Endothelial cell of umbilical vein (primary cell): Measurements from ENCODE around the gene GSG1L. TPM values are rescaled to one million over a fixed set of nuclear protein-coding genes. Genes with fewer than 3 reads are reported as not detected.

Experiments
- BruUV-seq: library from RNA; stranded (reverse); fragments of 400-500 nt; replicated peaks from 2 replicates; lab custom pipeline; 2021; lab: Mats Ljungman, UMichigan
- CTCF ChIA-PET: fragments of 300-600, 350-600 bp; sonication (Branson Sonifier 250); formaldehyde crosslinking; loops from one replicate; lab custom pipeline; 2021; ENCODE audit warnings: antibody characterized with exemption, inconsistent platforms; lab: Charles Lee
- POLR2A ChIA-PET: fragments of 300-600, 350-600 bp; sonication (Branson Sonifier 250); formaldehyde crosslinking; loops from one replicate; lab custom pipeline; 2021; ENCODE audit warnings: antibody characterized with exemption, inconsistent platforms; lab: Charles Lee
- DNase-seq: peaks from one replicate; pipeline ENCODE4 v3.0.0-alpha.2; 2011; ENCODE audit warnings: low read depth, low spot score
- FAIRE-seq: peaks from 2 replicates; lab custom pipeline; 2011; peaks lifted over from hg19 to GRCh38; lab: Jason Lieb, UNC
- H2AFZ ChIP-seq: 2 replicates; pipeline ENCODE4 v1.6.0; 2012; ENCODE audit warnings: low read depth, low read length, control low read depth, inconsistent platforms
- H3K27ac ChIP-seq: 2 replicates; pipeline ENCODE4 v1.5.1; 2011; ENCODE audit warnings: low read depth, mild to moderate bottlenecking, control low read depth, low read length, moderate library complexity; ENCODE audit not compliant: insufficient read depth
- H3K27me3 ChIP-seq, 2 experiments: 2 replicates each; pipeline versions ENCODE4 v1.6.0 to v1.6.1; 2011; ENCODE audit warnings: low read length in 2 of 2, mixed read lengths in 1 of 2; ENCODE audit not compliant: control insufficient read depth in 2 of 2, insufficient read depth in 2 of 2
- H3K36me3 ChIP-seq, 2 experiments: 2 replicates in 1 of 2; 3 replicates in 1 of 2; pipeline ENCODE4 v1.5.1; 2011; ENCODE audit warnings: low read length in 2 of 2, mild to moderate bottlenecking in 1 of 2, moderate library complexity in 1 of 2; ENCODE audit not compliant: control insufficient read depth in 2 of 2, insufficient read depth in 2 of 2; ENCODE audit errors: extremely low read depth in 1 of 2
- H3K4me1 ChIP-seq: 3 replicates; pipeline ENCODE4 v1.5.1; 2011; ENCODE audit warnings: mild to moderate bottlenecking, low read length; ENCODE audit not compliant: control insufficient read depth, insufficient read depth; ENCODE audit errors: extremely low read depth
- H3K4me2 ChIP-seq: 2 replicates; pipeline ENCODE4 v1.6.1; 2011; ENCODE audit warnings: low read length, control low read depth, mixed read lengths; ENCODE audit not compliant: insufficient read depth
- H3K4me3 ChIP-seq, 3 experiments: fragments of 200-600 bp in 1 of 3; sonication (generic), shearing (Covaris generic) in 1 of 3; replicated peaks in 1 of 3; 2 replicates each; pipeline ENCODE4 v1.5.1; 2011 to 2016; ENCODE audit warnings: control low read depth in 3 of 3, low read length in 3 of 3, mild to moderate bottlenecking in 2 of 3, inconsistent platforms in 1 of 3, low read depth in 1 of 3, moderate library complexity in 1 of 3; ENCODE audit not compliant: insufficient read depth in 1 of 3
- H3K79me2 ChIP-seq: 2 replicates; pipeline ENCODE4 v1.6.0; 2012; ENCODE audit warnings: low read length, inconsistent platforms; ENCODE audit not compliant: control insufficient read depth, insufficient read depth
- H3K9ac ChIP-seq: replicated peaks from 2 replicates; pipeline ENCODE3; 2011; ENCODE audit warnings: low read length, control low read depth; ENCODE audit not compliant: insufficient read depth; ENCODE audit errors: extremely low read depth
- H3K9me1 ChIP-seq: replicated peaks from 3 replicates; pipeline ENCODE4 v1.6.0; 2011; ENCODE audit warnings: mild to moderate bottlenecking, low read length; ENCODE audit not compliant: control insufficient read depth, insufficient read depth; ENCODE audit errors: extremely low read depth
- H3K9me3 ChIP-seq: replicated peaks from 2 replicates; pipeline ENCODE4 v1.5.1; 2012; ENCODE audit warnings: low read length, inconsistent platforms; ENCODE audit not compliant: control insufficient read depth, insufficient read depth
- H4K20me1 ChIP-seq: replicated peaks from 2 replicates; pipeline ENCODE3; 2011; ENCODE audit warnings: mild to moderate bottlenecking, low read length; ENCODE audit not compliant: control insufficient read depth, insufficient read depth; ENCODE audit errors: extremely low read depth
- CTCF ChIP-seq, 2 donors: IDR thresholded peaks; 1 replicate in 1 of 2; 2 replicates in 1 of 2; pipeline ENCODE4 v1.5.1; 2011; ENCODE audit warnings: low read length in 2 of 2, mild to moderate bottlenecking in 2 of 2, moderate library complexity in 2 of 2, control low read depth in 1 of 2, inconsistent platforms in 1 of 2, low read depth in 1 of 2; ENCODE audit not compliant: insufficient read depth in 1 of 2; ENCODE audit errors: extremely low read depth in 1 of 2
- EZH2 ChIP-seq: IDR thresholded peaks from 2 replicates; pipeline ENCODE4 v1.6.1; 2012; ENCODE audit warnings: borderline replicate concordance, low read depth, mild to moderate bottlenecking, moderate library complexity, low read length, inconsistent platforms; ENCODE audit not compliant: severe bottlenecking
- FOS ChIP-seq: IDR thresholded peaks from 2 replicates; pipeline ENCODE4 v1.6.1; 2011; ENCODE audit warnings: mild to moderate bottlenecking, low read length, moderate library complexity, borderline replicate concordance; ENCODE audit not compliant: insufficient read depth
- GATA2 ChIP-seq: IDR thresholded peaks from 2 replicates; pipeline ENCODE4 v1.7.0; 2011; ENCODE audit warnings: low read depth, mild to moderate bottlenecking, moderate library complexity, mixed read lengths, low read length; ENCODE audit not compliant: insufficient read length, insufficient read depth
- JUN ChIP-seq: IDR thresholded peaks from 2 replicates; pipeline ENCODE4 v1.6.1; 2011; ENCODE audit warnings: borderline replicate concordance, low read depth; ENCODE audit not compliant: insufficient read length, insufficient read depth
- MYC ChIP-seq: IDR thresholded peaks from one replicate; pipeline ENCODE4 v1.6.1; 2011; ENCODE audit warnings: mild to moderate bottlenecking, low read depth, low read length
- POLR2A ChIP-seq: IDR thresholded peaks from 2 replicates; pipeline ENCODE4 v1.6.1; 2012; ENCODE audit warnings: low read depth, mild to moderate bottlenecking, control low read depth, low read length
- POLR2AphosphoS5 ChIP-seq: IDR thresholded peaks from 2 replicates; pipeline ENCODE4 v1.6.1; 2012; ENCODE audit warnings: low read depth, mild to moderate bottlenecking, control low read depth, low read length, moderate library complexity; ENCODE audit not compliant: insufficient read depth
- dilution Hi-C: fragments of 300-500 bp; cut with MboI; formaldehyde crosslinking; loops from one replicate; pipeline ENCODE4 v1.15.0; 2019; ENCODE audit warnings: low sequenced_read_pairs; ENCODE audit not compliant: extremely low pct_ligation_motif_present
- intact Hi-C: fragments of 100-400 bp; cut with micrococcal nuclease; formaldehyde crosslinking; loops from one replicate; pipeline ENCODE4 v1.10.0; 2022
- polyA plus RNA-seq, 4 experiments: library from polyadenylated mRNA; depleted of rRNA in 3 of 4; stranded (reverse) in 3 of 4; unstranded in 1 of 4; fragments of >200 nt; gene quantifications; 2 replicates each; pipeline versions ENCODE4 v1.2.1 to v1.2.3, GENCODE V29; 2011 to 2012; ENCODE audit warnings: missing spikeins in 1 of 4
- total RNA-seq: library from RNA; stranded (reverse); gene quantifications from 2 replicates; pipeline ENCODE4 v1.2.3, GENCODE V29; 2021
- TF ChIP-seq, protein P1 (sequence below): IDR thresholded peaks from 2 replicates; pipeline ENCODE4 v1.6.1; 2011; ENCODE audit not compliant: insufficient read depth, insufficient read length

Gene GSG1L
- total and polyA plus RNA-seq, 2 donors (not counting 3 experiments of a cell fraction or from before 2014, with no cell fraction given) = 0.06 TPM; not detected in 1

GRCh38 chr16:27759301-27759871, 304.1 kb downstream of the GSG1L start:
- H3K4me2 ChIP-seq = peak overlapping the region; percentile 5
- DNase-seq (peak; percentile 58), FAIRE-seq (peak; percentile 86)
- H3K4me3 ChIP-seq = no peak overlapping the region
- H3K9ac ChIP-seq = no peak overlapping the region
- BruUV-seq = no TSS peak
- H3K9me3 ChIP-seq = no peaks in the 10 kb centered on the region
- peak overlapping the region; percentile 62 for H3K27ac ChIP-seq
- ChIA-PET CTCF (interaction anchor here (0.8 to 2.6 kb wide), 7 partner anchors 13 to 120 kb away, joined by 3 to 11 read pairs (median 4); no protein-coding TSS in a partner anchor), POLR2A (interaction anchor here (1.1 kb wide), 1 partner anchor 15 kb away, joined by 3 read pairs; no protein-coding TSS in a partner anchor)
- intact Hi-C loops (loop anchor here (1.0 to 5.0 kb wide), 2 partner anchors 57 to 108 kb away; no protein-coding TSS in a partner anchor), dilution Hi-C loops (no loop called here)
- no peaks in the 10 kb centered on the region for H3K9me1 ChIP-seq
- H2AFZ ChIP-seq = no peak overlapping the region
- no peaks in the 10 kb centered on the region for H4K20me1 ChIP-seq
- TF ChIP-seq JUN (peak; percentile 63), GATA2 (no peak), POLR2A (no peak), FOS (peak; percentile 87)
- H3K36me3 ChIP-seq = peaks cover 0 to 8% of the 10 kb centered on the region in 2 experiments
- H3K27me3 ChIP-seq = no peaks in the 10 kb centered on the region
- H3K79me2 ChIP-seq = no peaks in the 10 kb centered on the region
- H3K4me1 ChIP-seq = peaks cover 11% of the 10 kb centered on the region

- ChIA-PET CTCF (interaction anchor here (0.8 to 2.6 kb wide), 6 partner anchors 21 to 119 kb away, joined by 4 to 11 read pairs (median 6); no protein-coding TSS in a partner anchor), POLR2A (no interaction called here)
- Histone ChIP-seq H3K9ac (no peak overlapping the region), H3K27me3 (no peaks in the 10 kb centered on the region), H3K4me1 (peaks cover 11% of the 10 kb centered on the region), H4K20me1 (no peaks in the 10 kb centered on the region), H3K4me2 (peak overlapping the region; percentile 5), H3K79me2 (no peaks in the 10 kb centered on the region), H3K36me3 (peaks cover 0 to 8% of the 10 kb centered on the region in 2 experiments), H3K4me3 (no peak overlapping the region), H3K9me3 (no peaks in the 10 kb centered on the region), H3K27ac (no peak overlapping the region), H3K9me1 (no peaks in the 10 kb centered on the region), H2AFZ (no peak overlapping the region)
- BruUV-seq = no TSS peak
- dilution Hi-C loops = no loop called here
- TF ChIP-seq MYC = no peak
- no peak for TF ChIP-seq POLR2A
- TF ChIP-seq CTCF (IDR thresholded peaks at IDR 0.05; ENCODE audit: extremely low read depth in 1 of 2, insufficient read depth in 1 of 2, low read depth in 1 of 2, low read length in 2 of 2) = no peak
- TF ChIP-seq FOS = no peak
- TF ChIP-seq EZH2 = no peak
- TF ChIP-seq, protein P1, sequence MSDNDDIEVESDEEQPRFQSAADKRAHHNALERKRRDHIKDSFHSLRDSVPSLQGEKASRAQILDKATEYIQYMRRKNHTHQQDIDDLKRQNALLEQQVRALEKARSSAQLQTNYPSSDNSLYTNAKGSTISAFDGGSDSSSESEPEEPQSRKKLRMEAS = no peak
- no peak for TF ChIP-seq GATA2
- no peak for TF ChIP-seq POLR2AphosphoS5
- intact Hi-C loops = loop anchor here (5.0 kb wide), 1 partner anchor 56 kb away; no protein-coding TSS in a partner anchor
- no peak for FAIRE-seq
- no peak for DNase-seq
Measured at GRCh38 chr16:27758544-27758943, 305.0 kb downstream of the GSG1L start.
